Fibroblast of mammary gland (primary cell): Measurements from ENCODE around the gene PTPN21.

Experiments used
- DNase-seq: peaks from one replicate; pipeline ENCODE4 v3.0.0-alpha.2; 2010; ENCODE audit warnings: low read depth
- H3K4me3 ChIP-seq: 2 replicates; pipeline ENCODE4 v1.5.1; 2011; ENCODE audit warnings: low read depth, mild to moderate bottlenecking, low read length, moderate library complexity; ENCODE audit not compliant: control insufficient read depth
- TF ChIP-seq, protein P1 (sequence below): conservative IDR thresholded peaks from 2 replicates; pipeline ENCODE4 v1.5.1; 2011; ENCODE audit warnings: low read depth, low read length, inconsistent platforms; ENCODE audit not compliant: control insufficient read depth, insufficient read depth

The PTPN21 gene

DNA sequence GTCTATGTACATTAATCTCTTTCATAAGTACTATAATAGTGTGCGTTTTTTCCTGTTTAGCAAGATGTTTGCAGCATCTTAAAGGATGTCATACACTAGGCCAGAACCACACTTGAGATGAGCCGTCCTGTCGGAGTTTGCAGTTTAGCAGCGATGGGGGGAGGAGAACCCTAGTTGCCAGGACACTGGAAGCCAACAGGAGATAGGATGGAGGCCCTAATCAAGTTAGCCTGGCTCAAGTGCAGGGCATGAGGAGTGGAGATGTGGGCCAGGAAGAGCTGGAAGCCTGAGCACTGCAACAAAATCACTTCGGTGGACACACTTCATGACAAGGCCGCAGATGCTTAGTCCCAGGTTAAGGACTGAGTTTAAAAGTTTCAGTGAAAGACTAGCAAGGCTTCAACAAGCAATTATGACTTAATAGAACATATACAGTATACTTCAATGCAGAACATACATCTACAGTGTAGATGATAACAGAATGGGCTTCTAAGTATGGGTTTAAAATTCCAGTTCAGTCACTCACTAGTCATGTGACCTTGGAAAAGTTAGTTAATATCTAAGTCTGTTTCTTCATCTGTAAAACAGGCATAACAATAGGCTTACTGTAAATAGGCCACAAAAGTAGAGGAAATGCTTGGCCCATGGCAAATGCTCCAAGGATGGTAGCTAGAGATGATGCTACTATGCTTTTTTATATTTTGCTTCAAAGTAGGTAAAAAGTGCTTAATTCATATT, 77.1 kb downstream of the PTPN21 start:
- no peak for DNase-seq
- TF ChIP-seq, protein P1, sequence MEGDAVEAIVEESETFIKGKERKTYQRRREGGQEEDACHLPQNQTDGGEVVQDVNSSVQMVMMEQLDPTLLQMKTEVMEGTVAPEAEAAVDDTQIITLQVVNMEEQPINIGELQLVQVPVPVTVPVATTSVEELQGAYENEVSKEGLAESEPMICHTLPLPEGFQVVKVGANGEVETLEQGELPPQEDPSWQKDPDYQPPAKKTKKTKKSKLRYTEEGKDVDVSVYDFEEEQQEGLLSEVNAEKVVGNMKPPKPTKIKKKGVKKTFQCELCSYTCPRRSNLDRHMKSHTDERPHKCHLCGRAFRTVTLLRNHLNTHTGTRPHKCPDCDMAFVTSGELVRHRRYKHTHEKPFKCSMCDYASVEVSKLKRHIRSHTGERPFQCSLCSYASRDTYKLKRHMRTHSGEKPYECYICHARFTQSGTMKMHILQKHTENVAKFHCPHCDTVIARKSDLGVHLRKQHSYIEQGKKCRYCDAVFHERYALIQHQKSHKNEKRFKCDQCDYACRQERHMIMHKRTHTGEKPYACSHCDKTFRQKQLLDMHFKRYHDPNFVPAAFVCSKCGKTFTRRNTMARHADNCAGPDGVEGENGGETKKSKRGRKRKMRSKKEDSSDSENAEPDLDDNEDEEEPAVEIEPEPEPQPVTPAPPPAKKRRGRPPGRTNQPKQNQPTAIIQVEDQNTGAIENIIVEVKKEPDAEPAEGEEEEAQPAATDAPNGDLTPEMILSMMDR: no peak
- H3K4me3 ChIP-seq: no peak overlapping the region

DNA sequence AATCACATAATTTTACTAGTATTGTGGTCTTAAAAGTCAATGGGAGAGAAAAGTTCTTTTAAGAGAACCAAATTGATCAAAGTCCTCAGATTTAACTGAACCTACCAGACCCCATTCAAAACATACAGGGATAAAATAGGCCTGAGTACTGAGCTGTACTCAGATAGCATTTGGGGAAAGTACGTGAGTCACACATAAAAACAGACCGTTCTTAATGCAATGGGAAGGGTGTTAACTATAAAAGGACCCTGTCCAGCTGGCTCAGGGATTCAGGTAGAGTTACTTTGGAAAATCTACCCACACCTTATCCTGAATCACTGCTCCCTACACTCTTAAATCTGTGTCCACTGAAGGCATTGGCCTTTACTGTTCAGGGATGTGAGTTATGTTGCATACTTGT, 78.0 kb downstream of the PTPN21 start:
- no peak overlapping the region for H3K4me3 ChIP-seq
- DNase-seq: no peak
- TF ChIP-seq, protein P1: no peak

DNA sequence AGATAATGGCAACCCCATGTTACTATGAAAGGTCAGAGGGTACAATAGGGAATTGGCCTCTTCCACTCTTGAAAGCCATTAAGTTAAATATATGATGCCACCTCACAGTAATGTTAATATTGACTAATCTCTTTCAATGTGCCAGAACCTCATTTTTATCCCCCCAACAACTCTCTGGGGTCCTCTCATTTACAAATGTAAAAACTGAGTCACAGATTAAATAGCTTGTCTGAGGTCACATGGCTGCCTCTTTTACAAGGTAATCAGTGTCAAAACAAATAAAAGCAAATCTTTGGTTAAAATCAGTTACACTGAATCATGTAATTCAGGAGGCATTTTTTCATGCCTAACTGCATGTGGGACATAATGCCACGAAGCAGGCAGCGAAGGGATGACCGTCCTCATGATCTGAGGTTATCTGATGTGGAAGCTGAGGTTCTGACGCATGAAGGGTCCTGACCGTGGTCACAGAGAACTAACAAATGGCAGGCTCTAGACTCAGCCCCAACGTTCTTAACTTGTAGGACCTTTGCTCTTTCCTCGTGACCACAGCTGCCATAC, 78.5 kb downstream of the PTPN21 start:
- DNase-seq: peak; percentile 18

DNA sequence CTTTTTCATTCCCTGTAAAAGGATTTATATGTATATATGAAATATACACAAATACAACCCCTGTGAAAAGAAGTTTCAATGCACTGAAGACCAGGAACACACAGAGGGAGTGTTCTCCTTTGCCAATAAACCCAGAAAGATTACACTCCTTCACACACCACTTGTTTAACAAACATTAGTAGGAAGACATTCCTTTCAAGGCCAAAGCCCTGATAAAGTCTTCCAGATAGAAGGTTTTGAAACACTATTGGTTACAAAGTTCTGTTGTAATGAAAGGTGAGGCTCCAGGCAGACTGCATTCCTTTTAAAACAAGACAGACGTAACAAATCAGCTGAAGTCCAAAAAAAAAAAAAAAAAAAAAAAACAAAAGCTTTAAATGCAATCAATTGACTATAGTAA, 81.0 kb downstream of the PTPN21 start:
- TF ChIP-seq, protein P1: no peak

More for the DNA sequence above, 78.5 kb downstream of the PTPN21 start:
- TF ChIP-seq, protein P1: no peak
- H3K4me3 ChIP-seq: no peak overlapping the region

DNA sequence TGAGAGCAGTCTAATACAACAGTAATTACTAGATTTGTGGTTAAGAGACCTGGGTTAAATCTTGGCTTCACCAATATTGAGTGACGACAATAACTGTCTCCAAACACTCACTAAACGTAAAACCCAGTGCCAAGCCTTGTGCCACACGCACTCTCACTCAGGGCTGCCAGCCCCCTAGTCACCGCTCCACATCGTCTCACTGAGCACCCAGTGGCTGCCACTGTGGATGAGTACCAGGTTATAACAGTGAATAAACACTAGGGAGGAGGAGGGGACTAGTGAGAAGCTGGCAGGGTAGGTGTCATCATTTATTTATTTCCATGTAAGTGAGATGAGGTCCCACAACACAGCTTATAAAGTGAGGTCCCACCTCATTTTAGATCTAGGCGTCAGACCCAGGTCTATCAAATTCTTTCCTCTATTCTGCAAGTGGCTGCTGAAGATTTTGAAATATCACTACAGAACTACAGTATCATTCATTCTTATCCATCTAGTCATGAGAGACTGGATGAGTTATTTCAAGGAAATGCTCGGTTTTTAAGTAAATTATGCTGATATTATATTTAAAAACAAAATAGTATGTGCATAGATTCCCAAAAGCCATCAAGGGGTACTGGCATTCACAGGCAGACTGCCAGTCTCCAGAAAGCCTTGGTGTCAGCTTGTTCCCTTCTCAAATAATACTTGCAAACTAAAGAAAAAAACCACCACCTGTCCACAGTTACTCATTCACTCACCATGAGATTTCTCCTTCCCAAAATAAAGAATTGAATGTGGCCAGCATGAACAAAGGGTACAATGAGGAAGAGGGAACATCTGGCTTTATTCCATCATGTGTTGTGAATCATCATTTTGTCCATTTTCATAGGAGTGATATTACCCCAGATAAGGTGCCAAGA, 84.0 kb downstream of the PTPN21 start:
- TF ChIP-seq, protein P1: no peak
- peak; percentile 51 for DNase-seq
- no peak overlapping the region for H3K4me3 ChIP-seq

More for the DNA sequence above, 81.0 kb downstream of the PTPN21 start:
- DNase-seq: no peak
- no peak overlapping the region for H3K4me3 ChIP-seq

DNA sequence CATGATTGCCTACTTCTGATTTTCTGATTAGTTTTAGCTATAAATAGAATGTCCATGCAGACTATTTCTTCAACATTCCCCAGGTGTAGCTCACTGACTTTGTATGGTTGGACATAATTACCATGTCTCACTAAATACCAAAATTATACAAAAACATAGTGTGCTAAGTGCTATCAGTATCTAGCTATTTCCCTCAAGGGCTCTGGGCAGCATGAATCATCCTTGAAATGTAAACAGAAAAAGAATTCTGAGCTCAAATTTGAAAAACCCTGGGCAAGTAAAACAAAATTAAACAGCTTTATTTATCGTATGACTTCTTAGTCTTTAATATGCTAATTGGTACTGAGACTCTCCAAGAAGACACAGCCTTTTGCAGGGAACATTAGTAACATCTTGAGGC, 86.4 kb downstream of the PTPN21 start:
- TF ChIP-seq, protein P1: no peak
- peak; percentile 37 for DNase-seq
- no peak overlapping the region for H3K4me3 ChIP-seq
